ENCODE measurements around the gene STAG1. TPM values are rescaled to one million over a fixed set of nuclear protein-coding genes. Genes with fewer than 3 reads are reported as not detected.

STAG1 gene
- total RNA-seq = 40.7 and 41.0 TPM in 2 replicates

GRCh38 chr3:136752172-136752421, at the start of gene STAG1:
Gene STAG1, minus strand, starts transcription at chr3:136752378. Its CDS starts 121,480 bp downstream, at chr3:136630898.

Other genes with a start within 250 kb of the STAG1 start
- gene SLC35G2, start 66.7 kb upstream of the STAG1 start, total RNA-seq = 5.5 and 6.6 TPM in 2 replicates
- 34.2 and 36.6 TPM in 2 replicates for gene NCK1, start 109.8 kb upstream of the STAG1 start, total RNA-seq
- 0.47 and 2.3 TPM in 2 replicates for gene IL20RB, start 205.6 kb upstream of the STAG1 start, total RNA-seq